GM21717 (cell line): ENCODE measurements around the gene ARMH3.
"Not testable (repeated sequence)": the region's sequence is repeated elsewhere in the genome, so short reads cannot be mapped to it uniquely, and the experiment has no call there.

Experiments
- ATAC-seq: cut with Tn5 transposase; IDR thresholded peaks from one replicate; pipeline ENCODE4 v1.9.1; 2021; ENCODE audit warnings: mild to moderate bottlenecking, moderate library complexity; ENCODE audit not compliant: unreplicated experiment

The ARMH3 gene

DNA sequence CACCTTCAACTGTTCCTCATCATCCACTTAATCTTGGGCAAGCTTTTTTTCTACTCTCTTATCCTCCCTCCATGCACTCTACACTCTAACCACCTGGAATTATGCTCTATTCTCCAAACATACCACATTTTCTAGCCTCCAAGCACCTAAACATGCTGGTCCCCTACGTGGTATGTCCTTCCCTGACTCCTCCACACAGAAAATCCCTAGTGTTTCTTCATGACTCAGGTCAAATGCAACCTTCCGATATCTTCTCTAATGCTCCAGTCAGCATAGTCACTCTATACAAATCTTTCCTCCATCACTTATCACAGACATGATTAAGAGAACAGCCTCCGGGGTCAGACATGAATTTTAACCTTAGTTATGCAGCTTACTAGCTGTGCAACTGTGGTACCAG lies 68.8 kb downstream of the ARMH3 start:
- ATAC-seq: no peak

GRCh38 chr10:101986624-101986971 lies 69.4 kb downstream of the ARMH3 start:
- ATAC-seq: no peak

- not testable (repeated sequence) for ATAC-seq
These were observed 75.3 kb downstream of the ARMH3 start for GRCh38 chr10:101980677-101981076.

- no peak for ATAC-seq
These were observed 81.6 kb downstream of the ARMH3 start for GRCh38 chr10:101974091-101974971.

GRCh38 chr10:101972761-101973160 lies 83.2 kb downstream of the ARMH3 start:
- no peak for ATAC-seq

DNA sequence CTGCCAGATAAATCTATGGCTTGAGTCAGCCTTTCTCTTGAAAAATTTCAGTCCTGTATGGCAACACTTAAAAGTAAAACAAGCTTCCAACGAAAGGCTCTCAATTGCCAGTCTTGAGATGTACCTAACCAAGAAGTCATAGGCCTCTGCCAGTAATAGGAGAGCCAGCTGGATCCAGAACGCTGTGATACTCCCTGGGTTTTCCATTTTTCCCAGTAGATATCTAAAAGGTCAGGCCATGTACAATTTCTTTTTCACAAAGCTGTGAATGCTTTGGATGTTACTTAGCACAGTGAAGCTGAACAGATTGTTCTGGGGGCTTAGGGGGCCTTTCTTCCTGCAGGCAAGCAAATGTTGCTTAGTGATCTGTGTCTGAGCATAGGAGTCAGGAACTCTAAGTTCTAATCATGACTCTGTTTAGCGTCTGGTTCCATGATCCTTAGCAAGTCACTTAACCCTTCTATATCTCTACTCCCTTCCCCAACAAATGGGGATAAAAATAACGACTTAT lies 86.5 kb downstream of the ARMH3 start:
- no peak for ATAC-seq

DNA sequence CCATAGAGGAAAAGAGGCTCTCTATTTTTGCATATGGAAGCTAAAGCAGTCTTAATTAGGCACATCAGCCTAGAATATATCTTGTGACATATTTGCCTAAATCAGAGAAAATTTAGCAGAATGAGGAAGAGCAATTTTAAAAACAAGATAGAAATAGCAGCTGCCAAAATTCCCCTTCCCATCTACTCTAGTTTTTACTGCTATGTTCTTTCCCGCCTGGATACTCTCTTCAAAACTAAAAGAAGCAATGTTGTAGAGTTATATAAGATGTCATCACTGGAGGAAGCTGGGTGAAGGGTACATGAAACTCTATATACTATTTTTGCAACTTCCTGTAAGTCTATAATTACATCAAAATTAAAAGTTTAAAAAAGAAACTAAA lies 87.0 kb downstream of the ARMH3 start:
- peak; percentile 34 for ATAC-seq

- ATAC-seq: no peak
These were observed 87.6 kb downstream of the ARMH3 start for GRCh38 chr10:101968286-101968939.

- ATAC-seq: no peak
These were observed 88.3 kb downstream of the ARMH3 start for GRCh38 chr10:101967713-101968112.

DNA sequence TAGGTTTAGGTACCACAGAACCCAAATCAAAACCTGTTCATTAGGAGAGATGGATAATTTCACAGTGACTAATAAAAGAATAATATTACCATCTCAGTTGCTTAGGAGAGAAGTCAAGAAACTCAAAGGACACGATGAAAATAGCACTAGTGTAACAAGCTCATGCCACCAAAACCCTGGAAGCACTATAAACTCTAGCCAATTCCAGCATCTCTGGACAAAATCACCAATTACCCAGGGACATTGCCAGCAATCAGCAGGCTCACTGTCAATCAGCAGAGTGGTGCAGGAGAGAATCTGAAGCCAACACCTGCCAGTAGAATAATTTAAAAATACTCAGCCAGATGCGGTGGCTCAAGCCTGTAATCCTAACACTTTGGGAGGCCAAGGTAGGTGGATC lies 88.9 kb downstream of the ARMH3 start:
- no peak for ATAC-seq

DNA sequence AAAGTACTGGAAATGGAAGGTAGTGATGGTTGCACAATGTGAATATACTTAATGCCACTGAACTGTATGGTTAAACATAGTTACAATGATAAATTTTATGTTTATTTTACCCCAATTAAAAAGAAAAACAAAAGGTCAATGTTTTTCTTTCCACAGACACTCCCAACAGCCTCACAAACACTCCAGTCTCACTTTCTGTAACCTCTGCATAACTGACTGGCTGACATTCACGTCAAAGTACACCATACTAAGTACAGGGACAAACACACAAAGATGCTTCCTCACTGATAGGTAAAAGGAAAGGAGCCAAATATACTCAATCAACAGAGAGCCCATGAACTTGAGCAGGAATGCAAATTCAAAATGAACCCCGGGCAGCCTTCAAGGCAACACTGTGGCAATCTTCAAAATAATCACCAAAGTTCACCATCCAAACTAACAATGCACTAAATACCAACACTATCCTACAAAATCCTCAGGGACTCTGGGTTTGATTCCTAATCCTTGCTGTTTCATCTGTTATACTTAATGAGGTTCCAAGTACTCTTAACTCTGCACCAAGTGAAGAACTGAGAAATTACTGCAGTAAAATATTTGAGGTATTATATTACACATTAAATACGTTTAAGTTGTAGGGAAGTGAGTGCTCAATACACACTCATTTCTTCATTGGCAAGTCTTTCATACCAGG lies 90.8 kb downstream of the ARMH3 start:
- ATAC-seq: no peak

GRCh38 chr10:101961591-101962498 lies 94.1 kb downstream of the ARMH3 start:
- ATAC-seq: no peak

- no peak for ATAC-seq
These were observed 95.0 kb downstream of the ARMH3 start for GRCh38 chr10:101960879-101961395.

DNA sequence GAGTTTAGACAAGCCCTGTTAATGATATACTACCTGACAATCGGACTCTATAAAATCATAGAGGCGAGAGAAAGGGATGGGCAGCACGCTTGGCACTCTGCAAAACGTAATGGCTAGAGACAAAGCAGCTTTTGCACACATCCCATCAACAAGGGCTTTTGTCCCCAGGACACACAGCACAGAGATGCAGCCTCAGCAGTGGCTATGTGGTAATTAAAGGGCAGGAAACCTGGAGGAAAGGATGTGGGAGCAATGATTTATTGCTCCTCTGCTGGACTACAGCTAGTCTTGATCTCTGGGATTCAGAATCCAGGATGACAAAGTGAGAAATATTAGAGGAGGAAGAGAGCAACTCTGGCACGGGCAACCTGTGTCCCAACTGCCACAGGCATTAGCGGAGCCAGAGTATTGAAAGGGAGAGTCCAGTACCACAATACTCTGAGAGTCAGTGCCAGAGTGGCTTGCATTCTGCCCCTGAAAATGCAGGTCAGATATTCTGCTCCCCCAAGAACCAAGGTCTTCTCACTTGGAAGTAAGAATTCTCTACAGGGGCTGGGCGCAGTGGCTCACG lies 96.5 kb downstream of the ARMH3 start:
- ATAC-seq: no peak

- no peak for ATAC-seq
These were observed 97.3 kb downstream of the ARMH3 start for GRCh38 chr10:101958691-101959090.

DNA sequence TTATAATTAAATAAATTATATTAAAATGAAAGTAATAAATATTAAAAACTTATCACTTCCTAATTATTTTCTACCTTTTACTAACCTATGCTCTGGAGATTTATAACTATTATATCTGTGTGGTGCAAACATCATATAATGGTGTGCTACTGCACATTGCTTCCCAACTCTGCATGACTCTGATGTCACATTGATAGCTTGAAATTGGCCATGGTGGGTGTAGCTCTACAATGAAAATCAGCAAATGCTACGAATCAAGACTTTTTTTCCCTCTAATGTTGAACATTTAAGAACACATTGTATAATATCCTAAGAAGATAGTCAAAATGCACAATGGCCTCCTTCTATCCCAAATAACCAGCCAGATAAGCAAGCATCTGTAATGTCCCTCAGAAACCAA lies 99.1 kb downstream of the ARMH3 start:
- no peak for ATAC-seq

- ATAC-seq: no peak
These were observed 99.9 kb downstream of the ARMH3 start for GRCh38 chr10:101956117-101956516.

- ATAC-seq: no peak
These were observed 103.8 kb downstream of the ARMH3 start for GRCh38 chr10:101952191-101952590.

DNA sequence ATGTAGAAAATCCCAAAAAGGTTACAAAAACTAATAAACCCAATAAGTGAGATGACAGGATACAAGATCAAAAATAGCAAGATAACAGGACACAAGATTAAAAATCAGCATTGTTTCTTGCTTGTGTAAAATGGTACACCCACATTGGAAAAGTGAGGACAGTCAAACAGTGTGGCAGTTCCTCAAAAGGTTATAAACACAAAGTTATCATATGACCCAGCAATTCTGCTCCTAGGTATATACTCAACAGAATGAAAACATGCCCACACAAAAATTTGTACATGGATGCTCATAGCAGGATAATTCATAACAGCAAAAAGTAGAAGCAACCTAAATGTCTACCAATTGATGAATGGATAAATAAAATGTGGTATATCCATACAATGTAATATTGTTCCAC lies 105.8 kb downstream of the ARMH3 start:
- ATAC-seq: no peak

DNA sequence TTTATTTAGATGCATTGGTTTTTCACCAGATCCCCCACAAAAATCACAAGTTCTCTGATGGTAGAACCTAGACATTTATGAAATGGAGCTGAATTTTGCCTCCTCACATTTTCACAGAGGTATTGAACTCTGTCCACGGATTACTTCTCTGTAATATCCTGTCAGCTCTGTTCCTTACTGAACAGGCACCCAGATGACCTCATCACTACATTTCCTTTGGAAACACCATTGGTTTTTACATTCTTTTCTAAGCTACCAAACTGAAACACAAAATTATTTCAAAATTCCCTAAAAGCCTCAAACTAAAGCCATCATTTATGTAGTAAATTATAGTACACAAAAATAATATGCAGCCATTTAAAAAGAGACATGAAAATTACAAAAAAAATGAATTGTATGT lies 114.1 kb downstream of the ARMH3 start:
- ATAC-seq: no peak
